HepG2 (cell line): ENCODE data around the gene RNPS1. TPM values are rescaled to one million over a fixed set of nuclear protein-coding genes. Genes with fewer than 3 reads are reported as not detected.

Source experiments
- CC2D1A ChIP-seq: sonication (generic); formaldehyde crosslinking; IDR thresholded peaks from 2 replicates; pipeline ENCODE4 v1.8.1; 2023; ENCODE audit warnings: mild to moderate bottlenecking, missing genetic modification reagents
- GRHL1 ChIP-seq: sonication (generic); formaldehyde crosslinking; conservative IDR thresholded peaks from 2 replicates; pipeline ENCODE4 v1.8.0; 2022; ENCODE audit warnings: missing genetic modification reagents
- HNF4G ChIP-seq, 2 experiments: sonication (generic) in 1 of 2; formaldehyde crosslinking in 1 of 2; IDR thresholded peaks; 2 replicates each; pipeline versions ENCODE4 v1.4.0 to v1.6.1; 2011 to 2020; ENCODE audit warnings: borderline replicate concordance in 2 of 2, low read depth in 2 of 2, mild to moderate bottlenecking in 2 of 2, low read length in 1 of 2, missing genetic modification reagents in 1 of 2, moderate library complexity in 1 of 2
- KDM2A ChIP-seq: sonication (generic); formaldehyde crosslinking; IDR thresholded peaks from 2 replicates; pipeline ENCODE4 v1.4.0; 2020; ENCODE audit warnings: low read depth, missing genetic modification reagents, borderline replicate concordance
- KIAA2018 ChIP-seq: sonication (generic); formaldehyde crosslinking; IDR thresholded peaks from 2 replicates; pipeline ENCODE4 v1.5.0; 2020; ENCODE audit warnings: mild to moderate bottlenecking, missing genetic modification reagents, borderline replicate concordance
- MYC ChIP-seq: sonication (generic); formaldehyde crosslinking; IDR thresholded peaks from 2 replicates; pipeline ENCODE4 v1.9.0; 2021; ENCODE audit warnings: missing genetic modification reagents, borderline replicate concordance
- PHF8 ChIP-seq: sonication (generic); formaldehyde crosslinking; IDR thresholded peaks from 2 replicates; pipeline ENCODE4 v1.5.0; 2020; ENCODE audit warnings: missing genetic modification reagents
- SYNCRIP ChIP-seq: fragments of 200-400 bp; formaldehyde crosslinking; IDR thresholded peaks from 2 replicates; pipeline ENCODE4 v1.6.1; 2018; ENCODE audit warnings: mild to moderate bottlenecking, low read depth, low read length; ENCODE audit not compliant: insufficient read depth
- TAF1 ChIP-seq: sonication (generic); formaldehyde crosslinking; IDR thresholded peaks from 2 replicates; pipeline ENCODE4 v1.4.0; 2020; ENCODE audit warnings: missing genetic modification reagents
- ZNF646 ChIP-seq: sonication (generic); formaldehyde crosslinking; IDR thresholded peaks from 2 replicates; pipeline ENCODE4 v1.9.0; 2021; ENCODE audit warnings: mild to moderate bottlenecking, missing genetic modification reagents
- ZNF7 ChIP-seq: IDR thresholded peaks from 2 replicates; pipeline ENCODE4 v1.6.1; 2016; ENCODE audit warnings: missing biosample characterization, missing genetic modification reagents
- polyA plus RNA-seq, 8 experiments: library from polyadenylated mRNA; depleted of rRNA in 3 of 8; stranded (reverse) in 7 of 8; unstranded in 1 of 8; fragments of >200 nt; fragmentation: Illumina TruSeq in 4 of 8; extraction: Trizol in 4 of 8; gene quantifications; 2 replicates each; pipeline versions ENCODE4 v1.2.1 to v1.2.3, GENCODE V29; 2011 to 2016; ENCODE audit warnings: low read depth in 4 of 8, missing spikeins in 1 of 8, mixed read lengths in 1 of 8; ENCODE audit not compliant: insufficient read depth in 1 of 8
- total RNA-seq, 5 experiments: library from RNA; depleted of rRNA; stranded (reverse); fragments of >200 nt; fragmentation: Illumina TruSeq; extraction: Trizol; gene quantifications; 2 replicates each; pipeline ENCODE4 v1.2.3, GENCODE V29; 2016; ENCODE audit warnings: low read depth in 1 of 5

The RNPS1 gene
- total and polyA plus RNA-seq, 2 of the 13 experiments (the other 11 are each of a cell fraction or from before 2014, with no cell fraction given) = 126 to 133 TPM

GRCh38 chr16:2267913-2268666, at the start of gene RNPS1 (continued):
- TF ChIP-seq KIAA2018 (no peak), GRHL1 (no peak), MYC (peak; percentile 99), CC2D1A (no peak), TAF1 (CRISPR knock-in tag) (peak; percentile 94), ZNF646 (CRISPR knock-in tag) (no peak), ZNF7 (CRISPR knock-in tag) (no peak), PHF8 (CRISPR knock-in tag) (peak; percentile 89), SYNCRIP (no peak), HNF4G (IDR thresholded peaks at IDR 0.05; ENCODE audit: borderline replicate concordance, low read depth, low read length) (no peak), HNF4G (CRISPR knock-in tag; IDR thresholded peaks at IDR 0.05; ENCODE audit: borderline replicate concordance, low read depth) (peak; percentile 65; the same call in 1 of the 2 replicates), KDM2A (peak; percentile 82)
